ENCODE results near the gene IL11.

Gene IL11

DNA sequence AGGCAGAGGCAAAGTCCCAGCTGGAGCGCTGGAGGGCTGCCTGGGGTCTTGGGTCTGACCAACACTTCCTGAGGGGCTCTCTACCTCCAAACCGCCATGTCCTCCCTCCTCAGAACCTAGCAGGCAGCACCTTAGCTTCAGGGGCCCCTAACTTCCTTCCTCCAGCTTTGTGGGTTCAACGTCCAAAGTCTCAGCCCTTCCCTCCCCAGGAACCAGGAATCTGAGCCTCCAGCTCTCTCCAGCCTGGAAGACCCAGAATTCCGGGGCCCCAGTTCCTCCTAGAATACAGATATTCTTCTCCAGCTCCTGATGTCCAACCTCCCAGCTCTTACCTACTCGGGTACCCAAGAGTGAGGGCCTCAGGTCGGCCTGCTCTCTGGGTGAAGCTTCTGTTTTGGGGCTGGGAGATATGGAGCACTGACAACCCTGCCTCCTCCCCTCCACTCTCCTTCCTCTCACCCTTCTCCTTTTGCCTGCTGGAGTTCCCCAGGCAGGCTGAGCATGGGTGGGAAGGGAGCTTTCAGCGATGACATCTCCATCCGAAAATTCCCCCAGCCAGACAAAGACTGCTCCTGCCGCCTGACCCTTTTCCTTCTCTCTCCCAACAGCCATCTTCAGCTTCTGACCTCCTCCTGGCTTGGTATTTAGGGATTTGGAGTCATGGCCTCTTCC is 48.7 kb downstream of the IL11 start:
- no peak for DNase-seq

GRCh38 chr19:55320844-55321419 is 49.3 kb downstream of the IL11 start:
- no peak for DNase-seq

DNA sequence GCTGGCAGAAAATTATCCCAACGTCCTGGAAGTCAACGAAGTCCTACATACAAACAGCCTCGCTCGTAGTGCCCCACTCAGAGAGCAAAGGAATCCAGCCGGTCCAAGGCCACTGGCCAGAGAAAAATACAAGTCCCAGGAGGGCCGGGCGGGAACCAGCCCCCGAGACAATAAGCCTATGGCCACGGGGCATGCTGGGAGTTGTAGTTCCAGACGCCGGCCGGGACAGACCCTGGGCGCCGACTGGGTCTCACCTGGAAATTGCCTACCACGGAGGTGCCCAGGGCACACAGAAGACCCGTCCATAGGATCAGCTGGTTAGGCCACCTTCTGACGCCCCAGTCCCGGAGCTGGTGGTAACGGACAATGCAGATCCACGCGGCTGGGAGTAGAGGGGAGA is 50.5 kb downstream of the IL11 start:
- DNase-seq: no peak

- no peak for DNase-seq
Observed at GRCh38 chr19:55316646-55317045, 53.6 kb downstream of the IL11 start.

GRCh38 chr19:55315956-55316525 is 54.2 kb downstream of the IL11 start:
- DNase-seq: no peak

- DNase-seq: no peak
Observed at GRCh38 chr19:55314396-55314795, 55.9 kb downstream of the IL11 start.
